Activated CD4-positive, alpha-beta T cell treated with anti-CD3 and anti-CD28 coated beads, Interleukin-2, amount 50 U/mL, for 24 hours (primary cell): ENCODE measurements around the gene PLIN4.

Experiments used
- DNase-seq, 2 donors: peaks; one replicate each; pipeline ENCODE4 v3.0.0-alpha.2; 2020; ENCODE audit warnings: low read depth in 1 of 2, low spot score in 1 of 2

Gene PLIN4

GRCh38 chr19:4507804-4508203, 10.5 kb downstream of the PLIN4 start:
- DNase-seq = no peak

GRCh38 chr19:4507150-4507452, 11.2 kb downstream of the PLIN4 start:
- no peak for DNase-seq

GRCh38 chr19:4506449-4507149, 11.7 kb downstream of the PLIN4 start:
- no peak for DNase-seq

- DNase-seq = no peak
These were observed 12.5 kb downstream of the PLIN4 start for GRCh38 chr19:4505570-4506448.

- DNase-seq = no peak
These were observed 13.3 kb downstream of the PLIN4 start for GRCh38 chr19:4504891-4505569.

GRCh38 chr19:4504297-4504701, 14.0 kb downstream of the PLIN4 start:
- no peak for DNase-seq

- no peak for DNase-seq
These were observed 14.5 kb downstream of the PLIN4 start for GRCh38 chr19:4503825-4504170.

- DNase-seq = no peak
These were observed 15.0 kb downstream of the PLIN4 start for GRCh38 chr19:4503132-4503824.

GRCh38 chr19:4502282-4503131, 15.8 kb downstream of the PLIN4 start:
- DNase-seq = no peak

GRCh38 chr19:4501691-4502090, 16.6 kb downstream of the PLIN4 start:
- DNase-seq = no peak

- DNase-seq = no peak
These were observed 17.3 kb downstream of the PLIN4 start for GRCh38 chr19:4500841-4501591.

- no peak for DNase-seq
These were observed 18.4 kb downstream of the PLIN4 start for GRCh38 chr19:4499855-4500254.

- DNase-seq = no peak
These were observed 19.0 kb downstream of the PLIN4 start for GRCh38 chr19:4499318-4499717.

- DNase-seq = no peak
These were observed 19.6 kb downstream of the PLIN4 start for GRCh38 chr19:4498694-4499093.

- DNase-seq = no peak
These were observed 20.4 kb downstream of the PLIN4 start for GRCh38 chr19:4497770-4498389.

- DNase-seq = no peak
These were observed 22.0 kb downstream of the PLIN4 start for GRCh38 chr19:4496304-4496703.

GRCh38 chr19:4495471-4495870, 22.8 kb downstream of the PLIN4 start:
- no peak for DNase-seq

- DNase-seq = no peak
These were observed 23.6 kb downstream of the PLIN4 start for GRCh38 chr19:4494691-4495064.

- no peak for DNase-seq
These were observed 24.2 kb downstream of the PLIN4 start for GRCh38 chr19:4493929-4494690.
